Measurements from ENCODE around the gene AKT3. TPM values are rescaled to one million over a fixed set of nuclear protein-coding genes. Genes with fewer than 3 reads are reported as not detected.
A peak's percentile ranks its signal among the peaks of the same experiment; 100 is the strongest.

The AKT3 gene
- total and polyA plus RNA-seq, 2 of the 8 experiments (the other 6 are each of a cell fraction or from before 2014, with no cell fraction given): 6.0 to 36.4 TPM

DNA sequence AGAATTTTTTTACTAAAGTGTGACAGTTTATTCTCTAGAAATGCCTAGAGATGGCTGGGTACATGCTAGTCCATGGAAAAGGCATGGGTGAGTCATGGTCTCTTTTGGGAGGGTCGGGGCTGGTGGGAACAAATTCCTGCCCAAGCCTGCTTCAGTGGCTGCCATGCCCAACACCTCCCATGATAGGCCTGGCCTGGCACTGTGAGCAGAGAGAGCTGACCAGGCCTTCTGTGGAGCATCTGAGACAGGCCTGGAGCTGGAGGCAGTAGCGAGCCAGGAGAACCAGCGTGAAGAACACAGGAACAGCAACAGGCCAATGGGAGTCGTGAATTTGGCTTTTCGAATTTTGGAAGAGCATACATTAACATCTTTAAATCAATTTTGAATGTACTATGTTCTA, 385.0 kb downstream of the AKT3 start:
- H3K79me2 ChIP-seq (ENCODE audit: control insufficient read depth in 1 of 2, insufficient read depth in 2 of 2, low read length in 2 of 2): no peaks in the 10 kb centered on the region
- POLR2A ChIA-PET (ENCODE audit: partially characterized antibody): no interaction called here
- no peak overlapping the region for H4K8ac ChIP-seq (ENCODE audit: extremely low read depth, insufficient read depth, low read length)
- H3K14ac ChIP-seq (ENCODE audit: insufficient read length): no peak overlapping the region
- no peak overlapping the region for H3K4ac ChIP-seq (replicated peaks; ENCODE audit: insufficient read length, low read depth, low read length)
- peaks cover 0 to 2% (median 0%) of the 10 kb centered on the region in 4 experiments; a peak in 1 of 7 replicates for H3K4me1 ChIP-seq (replicated peaks in 1 of 4; ENCODE audit: control insufficient read depth in 3 of 4, insufficient read depth in 4 of 4, low read length in 3 of 4)
- CTCF ChIA-PET (ENCODE audit: partially characterized antibody): interaction anchor here (0.6 to 1.9 kb wide), 8 partner anchors 9 to 661 kb away, joined by 3 to 5 read pairs (median 4); no protein-coding TSS in a partner anchor
- H3K27ac ChIP-seq (ENCODE audit: low read depth, low read length): no peak overlapping the region
- no peak for FAIRE-seq
- H3K9me3 ChIP-seq (ENCODE audit: insufficient read depth in 2 of 2, low read depth in 1 of 2, low read length in 1 of 2): no peaks in the 10 kb centered on the region
- H4K91ac ChIP-seq (replicated peaks; ENCODE audit: insufficient read length, low read length): no peak overlapping the region
- H3K56ac ChIP-seq (replicated peaks; ENCODE audit: insufficient read length, low read depth, low read length): no peak overlapping the region
- H2AFZ ChIP-seq (ENCODE audit: low read length): no peak overlapping the region
- H3K18ac ChIP-seq (ENCODE audit: extremely low read depth, low read length): no peak overlapping the region
- no peaks in the 10 kb centered on the region for H3K27me3 ChIP-seq (replicated peaks in 1 of 4; ENCODE audit: control insufficient read depth in 3 of 4, extremely low read depth in 1 of 4, insufficient read depth in 3 of 4, low read length in 3 of 4)
- no peak overlapping the region for H4K5ac ChIP-seq (ENCODE audit: insufficient read length, low read depth, low read length)
- H2BK5ac ChIP-seq (ENCODE audit: low read depth, low read length): no peak overlapping the region
- no peak overlapping the region for H3K9ac ChIP-seq (replicated peaks in 1 of 4; ENCODE audit: extremely low read depth in 1 of 4, low read depth in 3 of 4, low read length in 3 of 4)
- H3K4me3 ChIP-seq (ENCODE audit: extremely low read depth in 1 of 4, insufficient read depth in 2 of 4, low read depth in 3 of 4, low read length in 4 of 4): no peak overlapping the region
- no peak overlapping the region for H3K4me2 ChIP-seq (ENCODE audit: insufficient read depth in 1 of 2, low read depth in 2 of 2, low read length in 2 of 2)
- H2BK15ac ChIP-seq (ENCODE audit: low read length): no peak overlapping the region
- no peaks in the 10 kb centered on the region for H3K36me3 ChIP-seq (ENCODE audit: control insufficient read depth in 2 of 4, insufficient read depth in 4 of 4, low read length in 3 of 4)
- H2BK12ac ChIP-seq (ENCODE audit: low read depth, low read length): no peak overlapping the region
- TF ChIP-seq POLR2A (IDR thresholded peaks at IDR 0.05; ENCODE audit: control extremely low read depth in 1 of 2, low read depth in 2 of 2, low read length in 2 of 2) (no peak), CHD1 (IDR thresholded peaks at IDR 0.05; ENCODE audit: low read depth, low read length) (no peak)
- no peak overlapping the region for H2BK120ac ChIP-seq (replicated peaks; ENCODE audit: low read depth, low read length)
- no peak for DNase-seq (ENCODE audit: low read depth in 1 of 2, low spot score in 2 of 2)
- no peaks in the 10 kb centered on the region for H4K20me1 ChIP-seq (replicated peaks in 1 of 2; ENCODE audit: control insufficient read depth in 1 of 2, insufficient read depth in 2 of 2, low read length in 2 of 2)
- H2BK20ac ChIP-seq (ENCODE audit: low read length): no peak overlapping the region
- no peaks in the 10 kb centered on the region for H3K79me1 ChIP-seq (ENCODE audit: low read depth, low read length)
- H3K23me2 ChIP-seq (ENCODE audit: low read depth, low read length): no peaks in the 10 kb centered on the region
- peak overlapping the region; percentile 33; the same call in 1 of the 2 replicates for H2AK5ac ChIP-seq (ENCODE audit: low read depth, low read length)
- WGBS, 2 experiments (ENCODE audit: extremely low coverage in 1 of 2, insufficient coverage in 1 of 2, insufficient read length in 1 of 2, insufficient replicate concordance in 2 of 2, low coverage in 1 of 2, low lambda C conversion rate in 2 of 2, missing lambda C conversion rate in 1 of 2): 93% methylated on average over 5 of the region's 5 CpGs; no CpG with 5 or more reads in 1 of the 2 experiments
- H3K23ac ChIP-seq (ENCODE audit: insufficient read length): no peak overlapping the region

All from H1 (cell line).